HEK293T (cell line): ENCODE results near the gene GFI1B.
"Not testable (repeated sequence)": the region's sequence is repeated elsewhere in the genome, so short reads cannot be mapped to it uniquely, and the experiment has no call there.

ENCODE experiments used
- CTCF ChIA-PET: fragments of 350-600 bp; formaldehyde crosslinking; extraction: SDS; loops from one replicate; lab custom pipeline; 2021; ENCODE audit warnings: antibody characterized with exemption, inconsistent platforms; lab: Yijun Ruan, JAX
- POLR2A ChIA-PET: fragments of 350-600 bp; formaldehyde crosslinking; extraction: SDS; loops from one replicate; lab custom pipeline; 2020; ENCODE audit warnings: antibody characterized with exemption, inconsistent platforms; lab: Yijun Ruan, JAX
- DNase-seq: peaks from one replicate; pipeline ENCODE4 v3.0.0; 2012; ENCODE audit warnings: mixed read lengths; ENCODE audit errors: extremely low spot score
- ARNT ChIP-seq: fragments of 450-650 bp; IDR thresholded peaks from 2 replicates; pipeline ENCODE4 v1.6.1; 2017; ENCODE audit warnings: mild to moderate bottlenecking
- BHLHE40 ChIP-seq: fragments of 450-650 bp; IDR thresholded peaks from 2 replicates; pipeline ENCODE4 v1.6.1; 2016; ENCODE audit warnings: mild to moderate bottlenecking, moderate library complexity, borderline replicate concordance
- CTBP1 ChIP-seq: fragments of 450-650 bp; IDR thresholded peaks from 2 replicates; pipeline ENCODE4 v1.6.1; 2016; ENCODE audit warnings: borderline replicate concordance
- ELF4 ChIP-seq: fragments of 450-650 bp; IDR thresholded peaks from 2 replicates; pipeline ENCODE4 v1.6.1; 2017; ENCODE audit warnings: antibody characterized with exemption
- FOXA1 ChIP-seq: fragments of 450-650 bp; IDR thresholded peaks from 2 replicates; pipeline ENCODE4 v1.6.1; 2016; ENCODE audit warnings: mild to moderate bottlenecking
- FOXK2 ChIP-seq: fragments of 450-650 bp; IDR thresholded peaks from 2 replicates; pipeline ENCODE4 v1.6.1; 2016; ENCODE audit warnings: mild to moderate bottlenecking
- FOXM1 ChIP-seq: fragments of 450-650 bp; IDR thresholded peaks from 2 replicates; pipeline ENCODE4 v1.6.1; 2017; ENCODE audit warnings: mild to moderate bottlenecking, borderline replicate concordance
- HDGF ChIP-seq: fragments of 450-650 bp; IDR thresholded peaks from 2 replicates; pipeline ENCODE4 v1.6.1; 2017; ENCODE audit warnings: antibody characterized with exemption, borderline replicate concordance
- L3MBTL2 ChIP-seq: fragments of 450-650 bp; conservative IDR thresholded peaks from 2 replicates; pipeline ENCODE4 v1.6.1; 2016; ENCODE audit warnings: mild to moderate bottlenecking
- LEF1 ChIP-seq: fragments of 450-650 bp; IDR thresholded peaks from 2 replicates; pipeline ENCODE4 v1.6.1; 2017; ENCODE audit warnings: mild to moderate bottlenecking, borderline replicate concordance
- NFRKB ChIP-seq: fragments of 450-650 bp; IDR thresholded peaks from 2 replicates; pipeline ENCODE4 v1.6.1; 2016; ENCODE audit warnings: mild to moderate bottlenecking, moderate library complexity
- PKNOX1 ChIP-seq: fragments of 450-650 bp; IDR thresholded peaks from 2 replicates; pipeline ENCODE4 v1.6.1; 2016
- SP1 ChIP-seq: fragments of 450-650 bp; IDR thresholded peaks from 2 replicates; pipeline ENCODE4 v1.6.1; 2017
- SUZ12 ChIP-seq: fragments of 450-650 bp; IDR thresholded peaks from 2 replicates; pipeline ENCODE4 v1.6.1; 2016; ENCODE audit warnings: mild to moderate bottlenecking
- TARDBP ChIP-seq: fragments of 450-650 bp; IDR thresholded peaks from 2 replicates; pipeline ENCODE4 v1.6.1; 2016
- ZNF384 ChIP-seq: fragments of 450-650 bp; IDR thresholded peaks from 2 replicates; pipeline ENCODE4 v1.6.1; 2016

The GFI1B gene

DNA sequence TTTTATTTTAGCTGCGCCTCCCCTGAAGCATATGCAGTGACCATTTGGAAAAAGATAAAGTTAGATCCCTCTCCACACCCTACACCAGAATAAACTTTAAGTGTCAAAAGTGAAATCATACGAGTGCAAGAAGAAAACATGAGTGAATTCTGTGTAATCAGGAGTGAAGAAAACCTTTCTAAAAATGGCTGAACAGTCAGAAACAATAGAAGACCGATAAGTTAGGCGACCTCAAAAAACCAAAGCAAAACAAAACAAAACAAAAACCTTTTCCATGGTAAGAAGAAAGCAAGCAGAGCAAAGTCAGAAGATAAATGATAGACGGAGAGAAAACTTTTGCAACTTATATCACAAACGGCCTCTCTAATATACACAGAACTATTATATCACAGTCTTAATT, 17.5 kb upstream of the GFI1B start:
- no peak for DNase-seq
- no peak for TF ChIP-seq BHLHE40
- TF ChIP-seq SUZ12, result no peak
- TF ChIP-seq L3MBTL2, result no peak
- TF ChIP-seq FOXM1, result no peak
- TF ChIP-seq LEF1, result no peak
- no peak for TF ChIP-seq FOXA1
- TF ChIP-seq TARDBP, result no peak
- no peak for TF ChIP-seq ZNF384
- TF ChIP-seq FOXK2, result no peak
- no peak for TF ChIP-seq PKNOX1
- TF ChIP-seq HDGF, result no peak
- ChIA-PET CTCF (no interaction called here), POLR2A (no interaction called here)

GRCh38 chr9:132965478-132965877, 13.0 kb upstream of the GFI1B start:
- DNase-seq, result no peak
- CTCF ChIA-PET, result no interaction called here
- TF ChIP-seq PKNOX1 (no peak), BHLHE40 (no peak)
- POLR2A ChIA-PET, result no interaction called here

GRCh38 chr9:132967908-132968307, 10.6 kb upstream of the GFI1B start:
- DNase-seq, POLR2A ChIA-PET: not testable (repeated sequence)
- CTCF ChIA-PET, result interaction anchor here (0.6 kb wide), 1 partner anchor 72 kb away, joined by 3 read pairs; no protein-coding TSS in a partner anchor

DNA sequence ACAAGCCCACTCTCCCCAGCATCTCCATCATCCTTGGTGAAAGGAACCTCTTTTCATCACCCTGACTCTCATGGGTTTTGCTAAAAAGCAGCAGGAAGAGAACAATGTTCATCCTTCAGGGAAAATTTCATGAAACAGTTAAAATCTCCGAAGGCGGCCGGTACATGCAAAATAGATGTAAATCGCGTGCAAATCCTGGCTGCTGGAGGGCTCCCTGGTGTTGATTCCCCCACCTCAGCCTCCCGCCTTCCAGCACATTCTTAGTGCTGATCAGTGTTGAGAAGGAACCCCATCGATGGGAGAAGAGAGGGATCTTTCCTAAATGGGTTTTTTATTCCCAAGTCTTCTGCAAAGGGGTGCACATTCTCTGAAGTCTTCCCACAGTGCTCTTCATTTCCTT, 8.7 kb upstream of the GFI1B start:
- TF ChIP-seq L3MBTL2 (no peak), BHLHE40 (no peak)
- ChIA-PET CTCF (no interaction called here), POLR2A (interaction anchor here (1.2 kb wide), 1 partner anchor 61 kb away, joined by 3 read pairs; the partner anchor contains the start of gene GTF3C5)
- DNase-seq, result no peak

DNA sequence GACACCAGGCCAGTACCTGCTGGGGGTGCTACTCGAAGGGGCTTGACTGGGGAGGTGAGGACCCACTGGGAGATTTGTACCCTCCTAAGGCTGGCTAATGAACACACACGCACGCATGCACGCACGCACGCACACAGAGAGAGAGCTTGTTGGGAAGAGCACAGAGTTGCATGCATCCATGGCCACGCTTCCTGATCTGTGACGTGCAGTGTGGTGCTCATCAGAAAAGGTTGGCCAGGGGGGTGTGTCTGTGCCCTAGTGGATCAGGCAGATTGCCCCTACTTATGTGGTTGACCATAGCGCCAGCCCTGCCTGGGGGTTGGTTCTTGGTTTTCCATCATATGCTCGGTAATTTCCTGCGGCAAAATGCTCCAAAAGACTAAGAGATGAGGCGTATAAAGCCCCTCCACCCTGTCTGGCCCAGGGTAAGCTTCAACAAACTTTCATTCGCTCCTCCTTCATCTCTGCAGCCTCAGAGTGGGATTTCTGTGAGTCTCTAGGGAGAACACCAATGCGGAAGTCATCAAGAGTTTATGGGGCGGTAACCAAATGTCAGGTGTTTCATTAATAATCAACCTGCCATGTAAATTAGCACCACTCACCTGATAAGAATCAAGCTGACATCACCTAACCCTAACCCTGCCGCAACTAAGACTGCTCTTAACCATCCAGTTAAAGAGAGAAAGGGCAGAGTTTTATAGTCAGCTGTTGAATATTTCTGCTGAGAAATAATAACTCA, 8.0 kb upstream of the GFI1B start:
- ChIA-PET POLR2A (interaction anchor here (1.2 kb wide), 1 partner anchor 60 kb away, joined by 3 read pairs; the partner anchor contains the start of gene GTF3C5), CTCF (interaction anchor here (0.6 kb wide), 1 partner anchor 1736 kb away, joined by 3 read pairs; no protein-coding TSS in a partner anchor)
- TF ChIP-seq FOXK2, result no peak
- no peak for TF ChIP-seq ELF4
- no peak for TF ChIP-seq NFRKB
- TF ChIP-seq TARDBP, result no peak
- no peak for TF ChIP-seq LEF1
- no peak for TF ChIP-seq FOXA1
- no peak for TF ChIP-seq SP1
- no peak for TF ChIP-seq L3MBTL2
- TF ChIP-seq CTBP1, result no peak
- TF ChIP-seq FOXM1, result no peak
- no peak for TF ChIP-seq HDGF
- TF ChIP-seq SUZ12, result no peak
- TF ChIP-seq PKNOX1, result no peak
- TF ChIP-seq BHLHE40, result no peak
- no peak for TF ChIP-seq ZNF384
- no peak for DNase-seq

GRCh38 chr9:132973166-132973565, 5.3 kb upstream of the GFI1B start:
- CTCF ChIA-PET, result no interaction called here
- no peak for TF ChIP-seq LEF1
- no peak for TF ChIP-seq CTBP1
- no peak for TF ChIP-seq ARNT
- no peak for TF ChIP-seq FOXM1
- TF ChIP-seq ZNF384, result no peak
- TF ChIP-seq HDGF, result no peak
- no peak for TF ChIP-seq TARDBP
- no peak for TF ChIP-seq FOXK2
- no peak for TF ChIP-seq PKNOX1
- TF ChIP-seq FOXA1, result no peak
- TF ChIP-seq BHLHE40, result no peak
- TF ChIP-seq NFRKB, result no peak
- no peak for TF ChIP-seq L3MBTL2
- no peak for TF ChIP-seq ELF4
- no peak for TF ChIP-seq SUZ12
- TF ChIP-seq SP1, result no peak
- no peak for DNase-seq
- POLR2A ChIA-PET, result no interaction called here
